HT-29 (cell line): ENCODE data around the gene CCSER1. TPM values are rescaled to one million over a fixed set of nuclear protein-coding genes. Genes with fewer than 3 reads are reported as not detected.
A peak's percentile ranks its signal among the peaks of the same experiment; 100 is the strongest.
"Not testable (repeated sequence)": the region's sequence is repeated elsewhere in the genome, so short reads cannot be mapped to it uniquely, and the experiment has no call there.

ENCODE experiments used
- DNase-seq: peaks from one replicate; pipeline ENCODE4 v3.0.0-alpha.2; 2015; ENCODE audit warnings: low spot score
- total RNA-seq: library from RNA; depleted of rRNA; stranded (reverse); fragments of >200 nt; shearing (Covaris generic); gene quantifications from 2 replicates; pipeline ENCODE4 v1.2.3, GENCODE V29; 2014

The CCSER1 gene
- total RNA-seq, 1 experiment from 2014 or later = 12.3 TPM

DNA sequence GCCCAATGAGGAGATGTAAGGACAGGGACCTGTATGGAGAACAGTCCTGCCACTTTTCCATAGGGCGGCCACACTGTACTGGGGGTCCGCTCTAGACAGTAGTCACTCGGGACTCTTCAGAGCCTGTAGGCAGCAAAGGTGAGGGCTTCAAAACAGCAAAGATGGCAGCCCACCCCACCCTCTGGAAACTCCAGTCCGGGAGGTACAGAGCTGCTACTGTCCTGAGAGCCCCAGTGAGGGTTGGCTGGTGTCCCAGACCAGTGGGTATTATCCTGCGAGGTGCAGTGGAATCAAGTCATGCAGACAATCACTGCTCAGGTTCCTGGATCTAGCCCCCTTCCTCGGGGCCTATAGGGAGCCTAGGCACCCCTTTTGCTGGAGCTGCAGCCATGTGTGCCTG, 1392.0 kb downstream of the CCSER1 start:
- DNase-seq = no peak

DNA sequence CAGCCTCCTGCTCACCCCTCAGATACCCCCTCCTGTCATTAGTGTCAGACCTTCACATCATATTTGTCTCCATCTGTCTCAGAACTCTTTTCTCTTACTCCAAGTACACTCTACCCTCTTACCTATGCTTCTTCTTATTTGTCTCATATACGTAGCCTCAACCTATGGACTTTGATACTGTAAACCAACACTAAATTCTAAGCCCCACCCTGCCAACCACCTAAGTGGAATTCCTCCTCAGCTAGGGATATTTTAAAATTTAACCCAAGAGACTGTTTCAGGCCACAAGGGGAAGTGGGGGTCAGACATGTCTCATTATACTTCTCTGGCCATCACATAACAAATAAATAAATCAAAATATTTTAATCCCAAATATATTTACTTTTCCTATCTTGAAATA, 1398.4 kb downstream of the CCSER1 start:
- DNase-seq = peak; percentile 59

DNA sequence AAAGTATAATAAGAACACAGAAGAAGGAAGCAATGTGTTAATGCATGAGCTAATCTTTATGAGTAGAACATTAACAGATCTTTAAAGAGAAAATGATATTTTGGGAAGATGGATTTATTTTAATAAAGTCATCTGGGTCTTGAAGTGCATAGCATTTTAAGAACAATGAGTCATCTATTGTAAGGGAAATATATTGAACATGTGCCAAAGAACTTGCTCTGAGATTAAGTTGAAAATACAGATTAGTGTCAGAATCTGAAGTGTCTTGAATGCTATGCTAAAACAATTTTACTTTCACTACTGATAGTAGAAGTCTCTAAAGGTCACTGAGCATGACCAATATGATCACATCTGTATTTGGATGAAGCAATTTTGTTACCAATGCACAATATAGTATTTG, 1399.9 kb downstream of the CCSER1 start:
- DNase-seq = no peak

DNA sequence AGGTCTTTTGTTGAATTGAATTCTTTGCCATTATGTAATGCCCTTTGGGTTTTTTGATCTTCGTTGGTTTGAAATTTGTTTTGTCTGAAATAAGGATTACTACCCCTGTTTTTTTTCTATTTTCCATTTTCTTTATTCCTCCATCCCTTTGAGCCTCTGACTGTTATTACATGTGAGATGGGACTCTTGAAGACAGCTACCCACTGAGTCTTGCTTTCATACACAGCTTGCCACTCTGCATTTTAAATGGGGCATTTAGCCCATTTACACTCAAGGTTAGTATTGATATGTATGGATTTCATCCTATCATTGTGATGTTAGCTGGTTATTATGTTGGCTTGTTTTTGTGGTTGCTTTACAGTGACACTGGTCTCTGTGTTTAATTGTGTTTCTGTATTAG, 1440.4 kb downstream of the CCSER1 start:
- DNase-seq = no peak

DNA sequence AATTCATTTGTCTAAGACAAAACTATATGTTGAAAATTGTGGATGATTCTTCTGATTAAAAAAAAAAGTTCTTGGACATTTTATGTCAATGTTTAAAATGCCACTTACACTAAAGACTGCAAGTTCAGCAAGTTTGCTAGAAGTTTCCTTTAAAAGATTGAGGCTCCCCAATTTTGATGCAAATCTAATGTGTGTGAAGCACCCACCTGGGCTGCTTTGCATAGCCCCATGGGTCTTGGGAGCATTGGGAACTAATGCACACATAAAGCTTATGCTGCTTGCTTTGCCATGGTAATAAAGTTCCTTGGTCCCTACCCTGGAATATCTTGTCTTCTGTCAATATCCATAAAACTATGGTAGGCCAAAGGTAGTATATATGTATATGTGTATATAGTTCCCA, 1450.7 kb downstream of the CCSER1 start:
- DNase-seq = no peak

DNA sequence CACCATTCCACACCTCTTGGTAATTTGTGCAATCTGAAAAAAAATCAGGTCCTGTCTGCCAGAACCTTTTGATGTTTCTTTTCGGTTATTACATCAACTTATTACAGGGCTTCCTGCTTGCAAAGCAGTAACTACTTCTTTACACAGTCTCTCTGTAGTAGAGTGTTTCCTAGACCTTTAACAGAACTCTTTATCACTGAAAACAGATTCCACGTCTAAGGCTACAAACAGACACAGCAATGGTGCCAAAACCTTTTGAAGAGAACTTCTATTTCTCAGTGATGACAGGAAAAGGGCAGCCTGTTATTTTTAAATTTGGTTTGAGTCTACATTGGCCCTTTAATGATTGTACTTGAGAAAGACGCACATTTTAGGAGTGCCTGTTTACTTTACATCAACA, 1463.1 kb downstream of the CCSER1 start:
- no peak for DNase-seq

DNA sequence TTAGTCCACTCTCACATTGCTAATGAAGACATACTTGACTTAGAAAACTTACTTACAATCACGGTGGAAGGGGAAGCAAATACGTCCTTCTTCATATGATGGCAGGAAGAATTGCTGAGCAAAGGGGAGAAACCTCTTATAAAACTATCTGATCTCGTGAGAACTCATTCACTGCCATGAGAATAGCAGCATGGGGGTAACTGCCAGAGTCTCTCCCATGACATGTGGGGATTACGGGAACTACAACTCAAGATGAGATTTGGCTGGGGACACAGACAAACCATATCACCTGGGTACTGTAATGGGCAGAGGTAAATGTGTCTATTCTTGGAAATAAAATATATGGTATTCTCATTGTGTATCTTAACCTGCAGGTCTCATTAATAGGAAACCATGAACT, 1464.9 kb downstream of the CCSER1 start:
- DNase-seq = no peak

DNA sequence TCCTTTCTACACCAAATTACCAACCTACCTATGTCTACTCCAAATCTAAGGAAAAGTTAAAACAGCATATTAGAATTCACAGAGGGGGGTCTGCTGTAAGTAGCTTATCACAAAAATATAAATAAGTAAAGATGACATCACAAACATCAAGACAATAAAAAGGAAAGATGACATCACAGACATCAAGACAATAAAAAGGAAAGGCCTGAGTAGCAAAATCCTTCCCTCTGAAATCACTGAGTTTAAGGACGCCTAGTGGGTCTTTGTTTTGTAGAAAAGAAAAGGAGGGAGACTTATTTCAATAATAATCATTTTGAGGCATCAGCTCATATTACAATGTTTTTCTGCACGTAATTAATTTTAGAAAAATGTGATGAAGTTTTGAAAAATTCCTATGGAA, 1469.5 kb downstream of the CCSER1 start:
- DNase-seq = no peak

DNA sequence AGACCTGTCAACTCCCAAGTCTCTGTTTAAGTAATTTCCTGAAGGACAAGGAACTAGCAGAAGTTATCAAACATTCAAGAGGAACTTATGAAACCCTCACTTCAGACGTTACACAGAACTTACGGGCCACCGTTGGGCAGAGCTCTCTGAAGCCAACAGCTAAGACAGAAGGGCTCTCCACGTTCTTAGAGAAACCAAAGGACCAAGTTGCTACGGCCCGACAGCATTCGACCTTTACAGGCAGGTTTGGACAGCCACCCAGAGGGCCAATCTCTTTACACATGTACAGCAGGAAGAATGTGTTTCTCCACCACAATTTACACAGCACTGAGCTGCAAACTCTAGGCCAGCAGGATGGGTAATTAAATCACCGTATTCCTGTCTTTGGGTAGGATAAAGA, 1471.5 kb downstream of the CCSER1 start:
- no peak for DNase-seq

DNA sequence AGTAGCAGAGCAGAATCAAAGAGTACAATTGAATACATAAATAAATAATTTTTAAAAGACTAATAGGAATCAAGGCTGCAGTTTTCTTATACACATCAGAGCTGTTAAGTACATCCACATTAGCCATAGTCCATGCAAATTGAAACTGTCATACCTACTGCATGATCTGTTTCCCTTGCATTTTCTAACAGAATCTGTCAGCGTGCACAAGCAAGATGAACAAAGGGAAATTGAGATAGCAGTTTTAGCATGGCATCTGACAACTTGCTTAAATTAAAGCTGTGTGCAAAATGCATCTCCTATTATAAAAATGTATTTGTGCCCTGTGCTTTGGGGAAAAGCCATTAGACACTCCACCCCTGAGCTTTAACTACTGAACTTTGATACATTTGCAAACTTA, 1473.1 kb downstream of the CCSER1 start:
- no peak for DNase-seq

DNA sequence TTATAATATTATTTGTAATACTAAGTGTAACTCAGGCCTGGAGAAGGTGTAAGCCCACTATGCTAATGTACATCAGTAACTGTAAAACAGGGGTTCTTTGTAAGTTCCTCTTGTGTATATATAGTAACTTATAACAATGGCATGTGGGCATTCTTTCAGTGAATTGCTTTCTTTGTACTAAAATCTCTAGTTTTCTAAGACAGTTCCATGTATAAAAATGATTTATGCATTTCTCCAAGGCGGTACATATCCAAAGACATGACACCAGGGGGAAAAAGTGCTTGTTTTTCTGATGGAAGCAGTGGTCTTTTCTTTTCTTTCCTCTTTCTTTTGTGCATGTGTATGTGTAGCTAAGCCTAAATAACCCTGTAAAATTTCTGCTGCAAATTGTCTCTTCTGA, 1474.2 kb downstream of the CCSER1 start:
- DNase-seq = no peak

DNA sequence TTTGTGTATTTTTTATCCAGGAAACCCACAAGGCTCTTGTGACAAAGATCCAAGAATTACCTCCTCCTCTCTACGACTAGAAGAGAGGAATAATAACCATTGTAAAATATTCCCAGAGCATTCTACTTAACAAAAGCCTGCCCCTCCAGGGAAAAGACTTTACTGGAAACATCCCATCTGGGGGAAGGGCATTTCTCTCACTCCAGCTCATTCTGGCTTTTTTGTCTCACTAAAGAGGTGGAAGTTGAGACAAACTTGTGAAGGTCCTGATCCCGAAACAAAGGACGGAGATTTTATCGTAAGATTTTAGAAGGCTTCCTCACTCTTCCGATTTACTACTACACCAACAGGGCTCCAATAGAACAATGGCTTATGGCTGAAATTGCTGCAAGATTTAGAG, 1484.6 kb downstream of the CCSER1 start:
- DNase-seq = no peak

DNA sequence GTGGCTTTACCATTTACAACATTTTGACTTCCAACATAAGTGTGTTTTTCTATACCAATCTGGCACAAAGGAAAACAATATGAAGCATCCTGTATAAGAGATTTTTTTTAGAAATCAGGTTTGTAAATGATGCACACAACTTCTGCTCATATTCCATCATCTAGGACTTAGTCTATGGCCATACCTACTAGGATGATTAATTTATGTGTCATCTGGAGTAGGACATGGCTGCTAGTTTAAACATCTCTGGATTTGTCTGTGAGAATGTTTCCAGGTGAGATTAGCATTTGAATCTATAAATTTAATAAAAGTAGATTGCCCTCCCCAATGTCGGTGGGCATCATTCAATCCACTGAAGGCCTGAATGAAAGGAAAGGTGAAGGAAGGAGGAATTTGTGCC, 1493.8 kb downstream of the CCSER1 start:
- DNase-seq = no peak

DNA sequence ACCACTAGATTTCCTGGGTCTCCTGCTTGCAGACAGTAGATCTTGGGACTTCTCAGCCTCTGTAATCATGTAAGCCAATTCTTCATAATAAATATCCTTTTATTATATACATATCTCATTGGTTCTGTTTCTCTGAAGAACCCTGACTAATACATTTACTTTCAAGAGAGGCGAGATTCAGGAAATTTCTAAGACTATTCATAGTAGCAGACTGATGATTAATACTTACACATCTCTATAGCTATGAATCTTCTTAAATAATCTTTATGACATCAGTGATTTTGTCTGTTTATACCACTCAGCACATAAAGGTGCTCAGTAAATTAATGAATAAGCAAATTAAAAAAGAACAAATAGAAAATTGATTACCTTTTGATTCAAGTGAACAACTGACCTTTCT, 1494.3 kb downstream of the CCSER1 start:
- DNase-seq = no peak

DNA sequence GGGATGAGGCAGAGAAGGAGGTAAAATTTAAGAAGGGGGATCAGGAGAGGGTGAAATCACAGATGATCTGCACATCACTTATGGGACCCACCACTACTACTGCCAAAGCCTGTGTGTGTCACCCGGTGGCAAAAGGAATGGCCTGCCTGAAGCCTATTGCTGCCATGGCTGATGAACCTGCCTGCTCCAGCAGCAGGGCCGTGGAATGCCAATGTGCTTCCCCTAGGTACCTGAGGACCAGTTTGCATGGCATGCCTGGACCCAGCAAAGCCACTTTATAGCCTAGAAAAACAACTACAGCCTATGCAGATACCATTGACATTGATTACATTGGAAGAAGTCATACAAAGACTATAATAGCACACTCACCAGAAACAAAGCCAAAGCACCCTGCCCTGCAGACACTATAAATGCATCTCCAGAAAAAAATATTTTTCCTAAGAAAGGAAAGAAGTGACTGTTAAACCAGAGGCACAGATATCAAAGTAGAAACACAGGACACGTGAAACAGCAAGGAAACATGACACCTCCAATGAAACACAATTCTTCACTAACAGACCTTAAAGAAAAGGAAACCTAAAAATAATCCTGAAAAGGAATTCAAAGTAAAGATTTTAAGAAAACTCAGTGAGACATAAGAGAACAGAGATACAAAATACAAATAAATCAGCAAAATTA, 1495.9 kb downstream of the CCSER1 start:
- no peak for DNase-seq

DNA sequence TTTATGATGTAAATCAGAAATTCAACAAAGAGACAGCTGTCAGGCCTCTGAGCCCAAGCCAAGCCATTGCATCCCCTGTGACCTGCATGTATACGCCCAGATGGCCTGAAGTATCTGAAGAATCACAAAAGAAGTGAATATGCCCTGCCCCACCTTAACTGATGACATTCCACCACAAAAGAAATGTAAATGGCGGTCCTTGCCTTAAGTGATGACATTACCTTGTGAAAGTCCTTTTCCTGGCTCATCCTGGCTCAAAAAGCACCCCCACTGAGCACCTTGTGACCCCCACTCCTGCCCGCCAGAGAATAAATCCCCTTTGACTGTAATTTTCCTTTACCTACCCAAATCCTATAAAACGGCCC, 1496.4 kb downstream of the CCSER1 start:
- not testable (repeated sequence) for DNase-seq

DNA sequence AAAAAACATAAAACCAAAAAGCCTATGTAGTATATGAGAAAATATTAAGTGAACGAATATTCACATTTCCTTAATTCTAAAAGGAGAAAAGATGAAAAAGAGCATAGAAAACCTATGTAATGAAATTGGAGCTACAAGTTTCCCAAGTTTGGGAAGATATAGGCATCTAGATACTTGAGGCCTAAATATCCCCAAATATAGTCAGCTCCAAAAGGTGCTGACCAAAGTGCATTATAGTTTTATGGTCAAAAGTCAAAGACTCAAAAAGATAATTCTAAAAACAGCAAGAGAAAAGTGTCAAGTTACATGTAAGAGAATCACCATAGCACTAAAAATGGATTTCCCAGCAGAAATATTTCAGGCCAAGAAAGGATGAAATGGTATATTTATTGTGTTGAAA, 1502.9 kb downstream of the CCSER1 start:
- no peak for DNase-seq

DNA sequence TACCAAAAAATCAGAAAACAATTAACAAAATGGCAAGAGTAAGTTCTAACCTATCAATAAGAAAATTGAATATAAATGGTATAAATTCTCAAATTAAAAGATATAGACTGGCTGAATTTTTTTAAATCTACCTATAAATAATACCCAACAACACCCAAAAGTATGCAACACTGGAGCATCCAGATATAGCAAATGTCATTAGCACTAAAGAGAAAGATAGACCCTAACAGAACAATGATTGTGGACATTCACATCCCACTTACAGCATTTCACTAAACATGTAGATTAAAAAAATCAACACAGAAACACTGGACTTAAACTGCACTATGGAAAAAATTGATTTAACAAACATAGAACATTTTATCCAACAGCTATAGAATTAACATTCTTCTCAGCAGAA, 1503.6 kb downstream of the CCSER1 start:
- DNase-seq = no peak

DNA sequence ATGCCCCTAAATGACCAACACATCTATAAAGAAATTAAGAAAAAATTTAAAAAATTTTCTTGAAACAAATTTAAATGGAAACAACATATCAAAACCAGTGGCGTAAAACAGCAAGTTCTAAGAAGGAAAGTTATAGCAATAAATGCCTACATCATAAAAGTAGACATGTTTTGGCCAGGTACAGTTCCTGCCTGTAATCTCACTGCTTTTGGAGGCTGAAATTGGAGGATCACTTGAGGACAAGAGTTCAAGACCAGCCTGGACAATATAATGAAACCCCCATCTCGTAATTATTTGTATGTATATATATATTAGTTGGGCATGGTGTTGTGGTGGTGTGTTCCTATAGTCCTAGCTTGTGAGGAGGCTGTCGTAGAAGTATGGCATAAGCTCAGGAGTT, 1504.1 kb downstream of the CCSER1 start:
- DNase-seq = no peak

DNA sequence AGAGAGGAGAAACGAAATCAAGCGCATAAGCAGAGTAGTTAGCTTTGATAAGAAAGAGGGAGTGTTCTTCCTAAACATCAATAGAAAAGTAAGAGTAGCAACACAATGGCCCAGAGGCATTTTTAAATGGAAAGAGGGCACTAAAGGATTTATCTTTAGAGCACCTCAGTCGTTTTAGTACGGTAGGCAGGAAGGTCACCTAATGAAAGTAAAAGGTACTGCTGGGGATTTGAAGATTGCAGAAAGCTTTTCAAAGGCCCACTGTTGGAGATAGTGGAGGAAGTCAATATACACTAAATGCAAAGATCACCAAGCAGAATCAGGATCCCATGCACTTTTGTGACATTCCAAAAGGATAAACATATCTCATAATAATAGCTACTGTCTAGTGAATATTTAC, 1508.9 kb downstream of the CCSER1 start:
- DNase-seq = no peak
